ENCODE data around the gene RAB35. TPM values are rescaled to one million over a fixed set of nuclear protein-coding genes. Genes with fewer than 3 reads are reported as not detected.

RAB35 gene
- total and polyA plus RNA-seq, 2 experiments from 2014 or later = 9.9 to 16.9 TPM

GRCh38 chr12:120101617-120102016 lies 14.9 kb downstream of the RAB35 start:
- H3K79me2 ChIP-seq (replicated peaks; ENCODE audit: insufficient read depth) = peaks cover 50% of the 10 kb centered on the region
- H2AFZ ChIP-seq = no peak overlapping the region
- H3K27ac ChIP-seq (ENCODE audit: low read depth) = no peak overlapping the region
- no peaks in the 10 kb centered on the region; the same call in 1 of the 2 replicates for H3K36me3 ChIP-seq (ENCODE audit: insufficient read depth)
- TF ChIP-seq ZNF462 (CRISPR knock-in tag; IDR thresholded peaks at IDR 0.05) (no peak), CREB1 (CRISPR knock-in tag; IDR thresholded peaks at IDR 0.05; ENCODE audit: low read depth) (no peak), STAT1 (IDR thresholded peaks at IDR 0.05; ENCODE audit: unreplicated experiment) (no peak), EZH2 (IDR thresholded peaks at IDR 0.05; ENCODE audit: low read depth, unreplicated experiment) (no peak), ETS1 (IDR thresholded peaks at IDR 0.05) (no peak), POLR2AphosphoS5 (IDR thresholded peaks at IDR 0.05; ENCODE audit: low read depth) (no peak), ZNF331 (CRISPR knock-in tag; IDR thresholded peaks at IDR 0.05; ENCODE audit: low read depth) (no peak), CTCF (conservative IDR thresholded peaks at IDR 0.05; ENCODE audit: low read depth in 2 of 2) (no peak), NANOG (IDR thresholded peaks at IDR 0.05; ENCODE audit: borderline replicate concordance) (no peak), ZNF114 (CRISPR knock-in tag; IDR thresholded peaks at IDR 0.05) (no peak), REST (IDR thresholded peaks at IDR 0.05; ENCODE audit: unreplicated experiment) (no peak), EZH2phosphoT487 (IDR thresholded peaks at IDR 0.05; ENCODE audit: unreplicated experiment) (no peak), JUNB (IDR thresholded peaks at IDR 0.05; ENCODE audit: unreplicated experiment) (no peak)
- no peaks in the 10 kb centered on the region for H3K9me3 Mint-ChIP-seq
- no peak for DNase-seq (ENCODE audit: low spot score)
- H3K27ac Mint-ChIP-seq = peak overlapping the region; percentile 14
- peaks cover 5% of the 10 kb centered on the region for H3K27me3 Mint-ChIP-seq (ENCODE audit: insufficient read depth, low read depth, poor library complexity)
- H3K36me3 Mint-ChIP-seq (ENCODE audit: low read depth) = peaks cover 51% of the 10 kb centered on the region
- no peaks in the 10 kb centered on the region for H3K27me3 ChIP-seq (ENCODE audit: insufficient read depth)
- H3K4me3 ChIP-seq = no peak overlapping the region
- H3K4me1 ChIP-seq (ENCODE audit: insufficient read depth) = peaks cover 7% of the 10 kb centered on the region
- H3K4me1 Mint-ChIP-seq = peaks cover 19% of the 10 kb centered on the region
- no peaks in the 10 kb centered on the region for H3K9me2 ChIP-seq (ENCODE audit: insufficient read depth)
- H3K4me3 Mint-ChIP-seq = no peak overlapping the region; the same call in 2 of the 3 replicates
- H3F3A ChIP-seq (replicated peaks; ENCODE audit: low read depth) = no peaks in the 10 kb centered on the region; the same call in 1 of the 2 replicates
- peaks cover 3% of the 10 kb centered on the region; the same call in 1 of the 2 replicates for H4K20me1 ChIP-seq (replicated peaks; ENCODE audit: insufficient read depth)
- no peak overlapping the region for H3K4me2 ChIP-seq
- no peak for ATAC-seq

Data from GM23338 (cell line).